GM21528 (cell line): ENCODE results near the gene ADAMTSL4.

Source experiments
- ATAC-seq: cut with Tn5 transposase; IDR thresholded peaks from one replicate; pipeline ENCODE4 v1.9.1; 2021; ENCODE audit warnings: mild to moderate bottlenecking, moderate library complexity; ENCODE audit not compliant: unreplicated experiment, low FRiP score

Gene ADAMTSL4

GRCh38 chr1:150548632-150549495, at the start of gene ADAMTSL4:
Gene ADAMTSL4, plus strand, starts transcription at chr1:150549408. Its CDS starts 2,881 bp downstream, at chr1:150552289.
- no peak for ATAC-seq

GRCh38 chr1:150505431-150505830, 43.8 kb upstream of the ADAMTSL4 start:
- no peak for ATAC-seq

DNA sequence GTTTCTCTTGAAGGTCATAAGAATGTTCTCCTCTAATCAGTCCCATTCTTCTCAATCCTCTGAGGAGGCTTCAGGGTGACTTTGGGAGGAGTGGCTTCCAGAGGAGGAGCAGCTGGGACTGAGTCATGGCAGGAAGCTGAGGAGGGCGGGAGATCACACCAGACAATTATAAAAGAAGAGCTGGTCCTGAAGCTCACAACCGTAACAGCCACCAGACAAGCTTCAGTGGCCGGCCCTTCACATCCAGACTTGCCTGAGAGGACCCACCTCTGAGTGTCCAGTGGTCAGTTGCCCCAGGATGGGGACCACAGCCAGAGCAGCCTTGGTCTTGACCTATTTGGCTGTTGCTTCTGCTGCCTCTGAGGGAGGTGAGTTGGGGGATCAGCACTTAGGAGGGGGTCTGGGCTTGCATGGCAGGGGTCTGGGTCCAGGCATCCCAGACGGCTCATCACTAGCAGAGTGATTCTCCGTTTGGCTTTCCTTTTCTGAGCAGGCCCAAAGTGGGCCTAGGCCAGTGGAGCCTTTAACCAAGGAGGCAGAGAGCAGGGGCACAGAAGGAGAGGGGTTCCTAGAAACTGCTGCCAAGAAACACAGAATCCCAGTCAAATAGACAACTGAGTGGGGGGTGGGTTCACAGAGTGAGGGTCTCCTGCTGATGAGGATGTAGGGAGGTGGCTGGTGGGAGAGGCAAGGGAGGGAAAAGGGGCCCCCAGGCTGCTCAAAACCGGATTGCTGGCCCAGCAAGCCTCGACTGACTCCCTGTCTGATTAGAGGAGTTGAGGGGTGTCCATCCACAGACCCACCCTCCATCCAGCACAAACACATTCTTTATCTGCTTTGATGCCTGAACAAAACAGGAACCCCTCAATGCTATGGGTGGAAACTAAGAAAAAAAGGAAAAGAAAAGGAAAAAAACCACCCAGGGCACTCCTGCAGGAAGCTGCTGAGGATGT, 41.0 kb upstream of the ADAMTSL4 start, which contains the start of gene ECM1:
ECM1 (plus strand) TSS at position 198 of the 953 bp plus-strand sequence; CDS start at position 299, 101 bp downstream.
- no peak for ATAC-seq

DNA sequence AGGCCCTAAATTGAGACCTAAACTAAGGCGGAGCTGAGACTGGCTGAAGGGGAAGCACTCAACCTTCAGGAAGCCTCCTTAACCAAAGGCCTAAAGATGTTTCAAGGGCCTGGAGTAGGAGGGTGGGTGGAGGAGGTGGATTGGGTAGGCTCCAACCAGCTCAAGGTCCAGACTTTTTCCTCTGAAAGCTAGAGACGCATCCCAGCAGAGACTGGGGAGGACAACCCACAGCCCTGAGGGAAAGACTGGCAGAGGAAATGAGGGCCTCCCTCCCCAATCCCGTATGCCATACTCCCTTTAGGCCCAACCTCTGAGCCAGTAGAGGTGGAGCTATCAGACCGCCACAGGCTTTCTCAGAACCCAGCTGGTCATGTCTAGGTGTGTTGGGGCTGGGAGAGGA, 40.2 kb upstream of the ADAMTSL4 start:
- ATAC-seq: no peak

GRCh38 chr1:150511551-150511950, 37.7 kb upstream of the ADAMTSL4 start:
- ATAC-seq: no peak

DNA sequence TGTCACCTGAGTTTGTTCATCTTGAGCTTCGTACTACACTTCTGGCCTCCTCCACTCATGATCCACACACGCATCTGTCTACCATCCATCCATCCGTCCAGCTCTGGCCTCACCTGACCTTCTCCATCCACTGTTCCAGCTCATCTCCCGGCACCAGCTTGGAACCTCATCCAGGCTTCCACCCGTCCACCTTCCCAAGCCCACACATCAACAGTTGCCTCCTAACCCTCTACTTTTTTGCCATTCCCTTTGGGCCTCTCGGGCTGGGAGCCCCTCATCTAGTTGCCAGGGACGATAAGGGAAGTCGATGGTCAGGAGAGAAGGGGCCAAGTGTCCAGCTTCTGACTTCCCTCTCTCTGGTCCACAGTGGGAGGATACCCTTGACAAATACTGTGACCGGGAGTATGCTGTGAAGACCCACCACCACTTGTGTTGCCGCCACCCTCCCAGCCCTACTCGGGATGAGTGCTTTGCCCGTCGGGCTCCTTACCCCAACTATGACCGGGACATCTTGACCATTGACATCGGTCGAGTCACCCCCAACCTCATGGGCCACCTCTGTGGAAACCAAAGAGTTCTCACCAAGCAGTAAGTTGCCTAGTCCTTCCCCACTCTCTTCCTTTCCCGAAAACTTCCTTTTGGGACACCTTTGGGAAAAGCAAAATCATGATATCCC, 37.1 kb upstream of the ADAMTSL4 start:
- ATAC-seq: no peak

GRCh38 chr1:150512846-150513245, 36.4 kb upstream of the ADAMTSL4 start:
- no peak for ATAC-seq

DNA sequence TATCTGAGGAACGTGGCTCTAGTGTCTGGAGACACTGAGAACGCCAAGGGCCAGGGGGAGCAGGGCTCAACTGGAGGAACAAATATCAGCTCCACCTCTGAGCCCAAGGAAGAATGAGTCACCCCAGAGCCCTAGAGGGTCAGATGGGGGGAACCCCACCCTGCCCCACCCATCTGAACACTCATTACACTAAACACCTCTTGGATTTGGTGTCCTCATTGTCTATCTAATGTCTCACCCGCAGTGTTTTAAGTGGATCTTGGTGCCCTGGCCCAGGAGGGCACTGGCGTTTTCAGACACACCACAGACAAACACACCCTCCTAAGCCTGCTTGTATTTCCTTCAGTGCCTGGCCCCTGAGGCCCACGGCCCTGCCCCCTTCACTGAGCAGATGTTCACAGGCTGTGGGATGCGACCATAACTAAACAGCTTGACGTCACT, 35.8 kb upstream of the ADAMTSL4 start:
- no peak for ATAC-seq

- ATAC-seq: no peak
Observed at GRCh38 chr1:150514260-150514659, 34.9 kb upstream of the ADAMTSL4 start.

DNA sequence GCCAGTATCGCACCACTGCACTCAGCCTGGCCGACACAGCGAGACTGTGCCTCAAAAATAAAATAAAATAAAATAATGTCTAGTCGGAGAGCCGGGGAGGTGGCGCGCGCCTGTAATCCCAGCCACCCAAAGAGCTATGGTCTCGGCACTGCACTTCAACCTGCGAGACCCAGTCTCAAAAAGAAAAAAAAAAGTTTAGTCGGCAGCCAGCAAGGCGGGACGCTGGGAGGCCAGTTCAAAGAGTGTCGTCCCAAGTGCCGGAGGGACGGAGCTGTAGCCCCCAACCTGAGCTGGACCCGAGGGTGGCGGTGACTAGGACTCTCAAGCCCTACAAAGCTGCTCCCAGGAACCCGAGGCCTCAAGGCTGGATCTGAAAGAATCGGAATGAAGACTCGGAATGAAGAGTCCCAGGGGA, 34.3 kb upstream of the ADAMTSL4 start:
- no peak for ATAC-seq

DNA sequence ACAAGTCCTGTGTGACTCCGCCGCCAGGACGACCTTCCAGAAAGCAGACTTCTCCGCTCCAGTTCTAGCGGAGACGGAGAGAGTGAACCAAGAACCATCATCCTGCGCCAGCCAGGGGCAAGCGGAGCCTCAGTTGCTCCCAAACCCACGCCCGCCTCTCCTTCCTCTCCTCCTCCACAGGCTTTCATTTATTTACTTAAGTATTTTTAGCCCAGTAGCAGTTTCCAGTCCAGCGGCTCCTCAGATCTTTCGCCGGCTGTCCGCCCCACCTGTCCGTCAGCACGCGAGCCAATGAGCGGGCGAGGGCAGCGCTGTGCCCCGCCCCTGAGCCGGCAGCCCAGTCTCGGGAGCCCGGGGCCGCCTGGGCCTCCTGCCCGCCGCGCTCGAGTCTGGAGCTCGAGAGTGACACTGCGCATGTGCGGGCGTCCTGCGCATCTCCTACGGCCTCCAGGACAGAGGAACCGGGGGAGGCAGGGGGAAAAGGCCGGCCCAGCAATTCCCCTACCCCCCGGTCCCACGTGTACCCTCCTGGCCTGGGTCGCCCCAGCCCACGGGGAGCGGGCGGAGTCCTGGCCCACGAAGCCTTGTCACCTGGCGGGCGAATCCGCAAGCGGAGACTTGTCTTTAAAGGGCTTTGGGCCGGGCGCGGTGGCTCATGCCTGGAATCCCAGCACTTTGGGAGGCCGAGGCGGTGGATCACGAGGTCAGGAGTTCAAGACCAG, 33.7 kb upstream of the ADAMTSL4 start, which contains the start of gene FALEC:
FALEC (plus strand) TSS at position 425 of the 722 bp plus-strand sequence.
- peak; percentile 90 for ATAC-seq

- ATAC-seq: peak; percentile 3
Observed at GRCh38 chr1:150516050-150516591, 33.1 kb upstream of the ADAMTSL4 start.

GRCh38 chr1:150516616-150517015, 32.6 kb upstream of the ADAMTSL4 start:
- no peak for ATAC-seq

GRCh38 chr1:150521196-150521968, 27.8 kb upstream of the ADAMTSL4 start:
- ATAC-seq: no peak

GRCh38 chr1:150525348-150525747, 23.9 kb upstream of the ADAMTSL4 start:
- ATAC-seq: no peak

DNA sequence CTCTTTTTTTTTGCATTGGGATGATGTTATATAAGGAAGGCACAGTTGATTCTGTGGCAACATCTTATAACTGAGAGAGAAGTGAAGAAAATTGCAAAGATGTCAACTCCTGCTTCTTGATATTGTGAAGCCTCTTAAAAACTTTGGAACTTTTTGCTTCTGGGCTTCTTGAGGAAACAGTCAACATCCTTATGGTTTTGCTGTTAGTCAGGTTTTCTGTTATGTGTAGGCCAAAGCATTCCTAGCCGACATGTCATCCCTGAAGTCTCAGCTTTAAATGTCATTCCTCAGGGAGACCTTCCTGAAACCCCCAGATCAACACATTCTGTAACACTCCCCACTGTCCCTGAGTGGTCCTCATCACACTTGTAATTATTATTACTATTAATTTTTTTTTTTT, 21.0 kb upstream of the ADAMTSL4 start:
- no peak for ATAC-seq

GRCh38 chr1:150529017-150529416, 20.2 kb upstream of the ADAMTSL4 start:
- ATAC-seq: no peak

DNA sequence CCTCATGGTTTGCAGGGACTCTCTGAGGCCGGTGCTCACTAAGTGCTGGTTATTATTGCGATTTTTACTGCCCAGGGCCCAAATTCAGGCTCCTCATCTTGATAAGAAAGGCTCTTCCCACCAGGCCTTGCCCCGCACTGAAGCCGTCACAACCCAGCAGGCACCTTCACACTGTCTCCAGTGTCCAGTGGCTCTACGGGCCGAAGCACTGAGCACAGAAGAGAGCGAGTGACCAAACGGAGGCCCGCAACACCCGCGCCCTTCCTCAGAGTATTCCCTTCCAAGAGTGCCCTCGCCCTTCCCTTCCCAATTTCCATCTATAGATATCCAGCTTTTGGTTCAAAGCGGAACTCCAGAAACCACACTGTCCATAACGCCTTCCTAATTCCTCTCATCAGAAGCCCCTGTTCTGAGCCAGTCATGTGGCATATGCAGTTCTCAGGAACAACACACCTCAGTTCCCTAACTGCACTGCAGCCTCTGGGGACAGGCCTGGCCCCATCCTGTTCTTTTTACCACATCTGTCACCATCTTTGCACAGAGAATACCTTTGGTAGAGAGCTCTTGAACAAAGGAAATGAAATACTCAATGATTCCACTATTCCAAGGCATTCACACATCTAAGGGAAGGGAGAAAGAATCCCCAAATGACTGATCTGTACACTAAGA, 18.6 kb upstream of the ADAMTSL4 start:
- no peak for ATAC-seq
